Peyer's patch (tissue), 4 donors: ENCODE data around the gene HES5.

Experiments used
- POLR2A ChIP-seq, 2 donors: fragments of 450-650 bp; IDR thresholded peaks; one replicate each; pipeline ENCODE4 v1.5.1; 2017; ENCODE audit warnings: antibody characterized with exemption in 2 of 2, mild to moderate bottlenecking in 2 of 2, moderate library complexity in 2 of 2
- TF ChIP-seq, protein P1 (sequence below), 6 experiments: fragments of 450-650 bp in 4 of 6; fragments of 200-600 bp in 2 of 6; sonication (generic) in 1 of 6; IDR thresholded peaks; one replicate each; pipeline ENCODE4 v1.5.1; 2017 to 2019; ENCODE audit warnings: antibody characterized with exemption in 6 of 6, mild to moderate bottlenecking in 3 of 6, moderate library complexity in 1 of 6

DNA sequence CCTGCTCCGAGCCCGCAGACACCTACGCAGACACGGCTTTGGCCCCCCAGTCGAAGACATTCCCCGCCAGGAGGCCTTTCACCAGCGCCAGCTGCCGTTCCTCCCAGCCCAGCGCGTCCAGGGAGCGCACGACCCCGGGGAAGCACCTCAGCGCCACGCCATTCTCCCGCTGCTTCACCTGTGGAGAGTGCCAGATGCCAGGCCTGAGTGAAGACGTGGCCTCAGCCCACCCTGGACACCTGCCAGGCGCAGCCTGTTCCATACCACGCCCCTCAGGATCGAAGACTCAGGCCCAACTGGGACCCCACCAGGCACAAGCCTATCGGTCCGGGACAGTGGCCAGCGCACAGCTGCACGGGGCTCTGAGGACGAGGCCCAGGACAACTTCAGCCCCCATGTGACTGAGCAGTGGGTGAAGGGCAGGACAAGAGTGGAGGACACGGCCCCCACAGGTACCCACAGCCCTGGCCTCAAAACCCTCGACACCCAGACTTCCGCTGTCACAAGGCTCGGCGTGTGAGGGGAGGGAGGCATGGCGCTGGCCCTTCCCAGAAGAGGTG is 17.1 kb downstream of the HES5 start:
- TF ChIP-seq, protein P1, sequence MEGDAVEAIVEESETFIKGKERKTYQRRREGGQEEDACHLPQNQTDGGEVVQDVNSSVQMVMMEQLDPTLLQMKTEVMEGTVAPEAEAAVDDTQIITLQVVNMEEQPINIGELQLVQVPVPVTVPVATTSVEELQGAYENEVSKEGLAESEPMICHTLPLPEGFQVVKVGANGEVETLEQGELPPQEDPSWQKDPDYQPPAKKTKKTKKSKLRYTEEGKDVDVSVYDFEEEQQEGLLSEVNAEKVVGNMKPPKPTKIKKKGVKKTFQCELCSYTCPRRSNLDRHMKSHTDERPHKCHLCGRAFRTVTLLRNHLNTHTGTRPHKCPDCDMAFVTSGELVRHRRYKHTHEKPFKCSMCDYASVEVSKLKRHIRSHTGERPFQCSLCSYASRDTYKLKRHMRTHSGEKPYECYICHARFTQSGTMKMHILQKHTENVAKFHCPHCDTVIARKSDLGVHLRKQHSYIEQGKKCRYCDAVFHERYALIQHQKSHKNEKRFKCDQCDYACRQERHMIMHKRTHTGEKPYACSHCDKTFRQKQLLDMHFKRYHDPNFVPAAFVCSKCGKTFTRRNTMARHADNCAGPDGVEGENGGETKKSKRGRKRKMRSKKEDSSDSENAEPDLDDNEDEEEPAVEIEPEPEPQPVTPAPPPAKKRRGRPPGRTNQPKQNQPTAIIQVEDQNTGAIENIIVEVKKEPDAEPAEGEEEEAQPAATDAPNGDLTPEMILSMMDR (IDR thresholded peaks at IDR 0.05): no peak
- no peak for TF ChIP-seq POLR2A (IDR thresholded peaks at IDR 0.05)
